GM18909 (cell line): ENCODE results near the gene MND1.

Source experiments
- ATAC-seq: cut with Tn5 transposase; IDR thresholded peaks from one replicate; pipeline ENCODE4 v1.9.1; 2021; ENCODE audit warnings: mild to moderate bottlenecking; ENCODE audit not compliant: unreplicated experiment, poor library complexity

The MND1 gene

GRCh38 chr4:153345012-153345981, 809 bp downstream of the MND1 start:
- ATAC-seq: peak; percentile 34

- ATAC-seq: no peak
Measured at GRCh38 chr4:153346031-153346430, 1.5 kb downstream of the MND1 start.

- no peak for ATAC-seq
Measured at GRCh38 chr4:153346563-153346962, 2.1 kb downstream of the MND1 start.

GRCh38 chr4:153347117-153347516, 2.6 kb downstream of the MND1 start:
- ATAC-seq: no peak

- ATAC-seq: no peak
Measured at GRCh38 chr4:153348006-153348405, 3.5 kb downstream of the MND1 start.

- no peak for ATAC-seq
Measured at GRCh38 chr4:153349206-153349805, 4.8 kb downstream of the MND1 start.

- ATAC-seq: no peak
Measured at GRCh38 chr4:153362184-153362583, 17.7 kb downstream of the MND1 start.

GRCh38 chr4:153364061-153364460, 19.6 kb downstream of the MND1 start:
- no peak for ATAC-seq

GRCh38 chr4:153365003-153365402, 20.5 kb downstream of the MND1 start:
- ATAC-seq: no peak

- ATAC-seq: no peak
Measured at GRCh38 chr4:153366486-153366885, 22.0 kb downstream of the MND1 start.

GRCh38 chr4:153367092-153367491, 22.6 kb downstream of the MND1 start:
- no peak for ATAC-seq

- no peak for ATAC-seq
Measured at GRCh38 chr4:153369021-153369420, 24.5 kb downstream of the MND1 start.

GRCh38 chr4:153371701-153372234, 27.3 kb downstream of the MND1 start:
- no peak for ATAC-seq

- no peak for ATAC-seq
Measured at GRCh38 chr4:153372967-153373562, 28.6 kb downstream of the MND1 start.

GRCh38 chr4:153374442-153374841, 30.0 kb downstream of the MND1 start:
- ATAC-seq: no peak

GRCh38 chr4:153375303-153375702, 30.8 kb downstream of the MND1 start:
- ATAC-seq: no peak

GRCh38 chr4:153383131-153383530, 38.6 kb downstream of the MND1 start:
- ATAC-seq: no peak

GRCh38 chr4:153384160-153384559, 39.7 kb downstream of the MND1 start:
- ATAC-seq: no peak

GRCh38 chr4:153385784-153386183, 41.3 kb downstream of the MND1 start:
- ATAC-seq: no peak

GRCh38 chr4:153387981-153388380, 43.5 kb downstream of the MND1 start:
- ATAC-seq: no peak

- ATAC-seq: no peak
Measured at GRCh38 chr4:153393397-153393796, 48.9 kb downstream of the MND1 start.
